Measurements from ENCODE around the gene MECP2.

GRCh38 chrX:154123241-154124219, 26.0 kb upstream of the MECP2 start:
- TF ChIP-seq CTCF (IDR thresholded peaks at IDR 0.05 in 2 of 3, conservative IDR thresholded peaks at IDR 0.05 in 1 of 3; ENCODE audit: control insufficient read depth in 2 of 3, extremely low read depth in 1 of 3, insufficient read depth in 1 of 3, low read depth in 3 of 3, low read length in 3 of 3) (no peak), USF1 (IDR thresholded peaks at IDR 0.05; ENCODE audit: borderline replicate concordance, extremely low read length, insufficient read depth, low read depth, low read length) (no peak), HDAC6 (IDR thresholded peaks at IDR 0.05; ENCODE audit: unreplicated experiment) (no peak), E4F1 (IDR thresholded peaks at IDR 0.05; ENCODE audit: borderline replicate concordance, partially characterized antibody) (no peak)

Measured in GM12878 (cell line).